Coronary artery (tissue), 2 donors: ENCODE results near the gene GNPDA1.

ENCODE experiments used
- DNase-seq: peaks from one replicate; pipeline ENCODE4 v3.0.0-alpha.2; 2017; ENCODE audit warnings: low spot score
- H3K27ac ChIP-seq, 2 donors: fragments of 200-600 bp; sonication (generic); one replicate each; pipeline ENCODE4 v1.5.1; 2016 to 2019
- H3K4me3 ChIP-seq: fragments of 200-600 bp; sonication (generic); 2 replicates; pipeline ENCODE4 v1.5.1; 2016; ENCODE audit warnings: mild to moderate bottlenecking, moderate library complexity
- TF ChIP-seq, protein P1 (sequence below): fragments of 200-600 bp; sonication (generic); IDR thresholded peaks from one replicate; pipeline ENCODE4 v1.5.1; 2019; ENCODE audit warnings: antibody characterized with exemption

GNPDA1 gene

DNA sequence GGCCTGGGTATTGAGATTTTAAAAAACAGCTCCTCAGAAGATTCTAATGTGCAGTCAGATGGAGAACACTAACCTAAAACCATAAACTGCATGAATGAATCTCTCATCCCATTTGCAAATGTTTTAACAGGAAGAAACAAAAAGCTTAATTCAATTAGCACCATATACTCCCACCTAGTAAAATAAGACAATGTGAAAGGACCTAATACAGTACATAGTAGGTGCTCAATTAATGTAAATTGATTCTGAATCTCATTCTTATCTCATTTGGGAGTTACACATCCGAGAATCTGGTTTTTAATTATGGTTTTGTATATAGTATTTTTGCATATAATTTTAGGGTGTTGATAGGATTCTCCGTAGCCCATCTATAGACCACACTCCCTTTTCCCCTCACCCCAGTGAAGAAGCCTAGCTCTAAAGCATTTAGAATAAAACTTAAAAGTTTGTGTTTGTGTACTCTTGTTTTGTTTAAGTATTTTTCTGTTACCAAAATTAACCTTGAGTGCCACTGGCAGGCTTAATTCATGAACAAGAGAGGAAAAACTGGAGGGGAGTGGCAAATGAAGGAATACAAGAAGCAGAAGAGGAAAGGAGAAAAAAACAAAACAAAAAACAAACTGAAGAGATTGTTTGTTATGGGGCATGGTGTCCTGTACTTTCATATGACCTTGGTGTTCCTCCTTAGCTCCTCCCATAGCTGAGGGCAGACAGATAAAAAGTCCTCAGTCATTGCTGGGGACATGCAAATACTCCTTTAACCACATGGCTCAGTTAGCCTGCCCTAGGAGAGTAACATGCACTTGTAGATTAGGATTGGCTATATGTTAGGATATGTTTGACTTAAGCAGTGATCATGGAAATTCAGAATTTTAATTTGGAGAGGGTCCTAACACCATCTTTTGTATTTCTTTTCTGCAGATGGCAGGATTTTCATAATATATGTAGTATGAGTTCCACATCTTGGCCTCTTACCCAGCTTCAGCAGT is 42.8 kb downstream of the GNPDA1 start:
- TF ChIP-seq, protein P1, sequence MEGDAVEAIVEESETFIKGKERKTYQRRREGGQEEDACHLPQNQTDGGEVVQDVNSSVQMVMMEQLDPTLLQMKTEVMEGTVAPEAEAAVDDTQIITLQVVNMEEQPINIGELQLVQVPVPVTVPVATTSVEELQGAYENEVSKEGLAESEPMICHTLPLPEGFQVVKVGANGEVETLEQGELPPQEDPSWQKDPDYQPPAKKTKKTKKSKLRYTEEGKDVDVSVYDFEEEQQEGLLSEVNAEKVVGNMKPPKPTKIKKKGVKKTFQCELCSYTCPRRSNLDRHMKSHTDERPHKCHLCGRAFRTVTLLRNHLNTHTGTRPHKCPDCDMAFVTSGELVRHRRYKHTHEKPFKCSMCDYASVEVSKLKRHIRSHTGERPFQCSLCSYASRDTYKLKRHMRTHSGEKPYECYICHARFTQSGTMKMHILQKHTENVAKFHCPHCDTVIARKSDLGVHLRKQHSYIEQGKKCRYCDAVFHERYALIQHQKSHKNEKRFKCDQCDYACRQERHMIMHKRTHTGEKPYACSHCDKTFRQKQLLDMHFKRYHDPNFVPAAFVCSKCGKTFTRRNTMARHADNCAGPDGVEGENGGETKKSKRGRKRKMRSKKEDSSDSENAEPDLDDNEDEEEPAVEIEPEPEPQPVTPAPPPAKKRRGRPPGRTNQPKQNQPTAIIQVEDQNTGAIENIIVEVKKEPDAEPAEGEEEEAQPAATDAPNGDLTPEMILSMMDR, result no peak
- H3K27ac ChIP-seq, result peak overlapping the region; percentile 95 to 98
- no peak for DNase-seq
- H3K4me3 ChIP-seq, result peak overlapping the region; percentile 75

DNA sequence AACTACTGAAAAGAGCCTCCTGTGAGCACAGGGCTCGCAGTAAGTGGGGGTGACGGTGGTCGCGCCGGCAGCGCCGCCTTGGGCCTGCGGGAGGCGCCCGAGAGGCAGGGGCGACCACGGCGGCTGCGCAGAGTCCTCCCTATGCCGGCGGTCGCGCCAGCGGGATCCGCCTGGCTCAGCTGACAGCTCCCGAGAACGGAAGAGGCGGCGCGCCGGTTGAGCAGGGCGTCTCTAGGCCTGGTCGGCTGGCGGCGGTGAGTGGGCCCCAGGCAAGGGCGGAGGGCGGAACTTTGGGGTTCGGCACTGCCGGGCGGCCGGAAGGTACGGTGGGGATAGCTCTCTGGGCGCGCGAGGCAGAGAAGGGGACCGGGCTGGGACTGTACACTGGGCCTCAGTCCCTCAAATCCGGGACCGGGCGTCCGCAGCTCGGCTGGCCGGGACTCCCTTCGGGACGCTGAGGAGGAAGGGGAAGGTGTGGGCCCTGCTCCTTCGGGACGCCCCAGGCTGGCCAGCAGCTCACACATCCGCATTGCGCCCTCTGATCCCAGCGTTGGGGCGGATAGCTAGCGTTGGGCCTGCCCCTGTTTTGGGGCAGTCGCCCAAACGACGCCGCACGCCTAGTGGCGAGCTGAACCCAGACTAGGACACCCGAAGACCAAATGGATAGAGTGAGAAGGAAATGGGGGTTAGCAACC is 43.8 kb downstream of the GNPDA1 start, which contains the start of gene RNF14:
Gene RNF14 (plus strand): TSS at position 192 of the 695 bp plus-strand sequence. CDS start 4,484 bp downstream, outside the sequence.
- TF ChIP-seq, protein P1, result peak; percentile 91
- Histone ChIP-seq H3K4me3 (peak within 1 kb of the TSS; percentile 75), H3K27ac (peak within 1 kb of the TSS; percentile 95 to 98)
- peak; percentile 95 for DNase-seq

DNA sequence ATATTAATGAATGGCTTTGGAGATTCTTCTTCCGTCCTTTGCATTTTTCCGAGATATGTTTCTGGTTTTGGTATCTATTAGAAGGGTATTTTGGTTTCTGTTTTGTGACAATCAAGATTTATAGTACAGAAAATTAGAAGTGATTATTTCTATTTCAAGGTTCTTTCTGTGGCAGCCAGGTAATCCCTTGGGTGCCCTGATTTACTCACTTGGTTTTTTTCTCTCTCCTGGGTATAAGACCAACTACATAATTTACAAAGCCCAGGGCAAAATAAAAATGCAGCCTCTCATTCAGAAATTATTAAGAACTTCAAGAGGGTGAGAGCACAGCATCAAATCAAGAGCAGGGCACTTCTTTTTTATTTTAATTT is 45.9 kb downstream of the GNPDA1 start:
- Histone ChIP-seq H3K4me3 (no peak overlapping the region), H3K27ac (no peak overlapping the region)
- no peak for DNase-seq
- TF ChIP-seq, protein P1, result no peak

DNA sequence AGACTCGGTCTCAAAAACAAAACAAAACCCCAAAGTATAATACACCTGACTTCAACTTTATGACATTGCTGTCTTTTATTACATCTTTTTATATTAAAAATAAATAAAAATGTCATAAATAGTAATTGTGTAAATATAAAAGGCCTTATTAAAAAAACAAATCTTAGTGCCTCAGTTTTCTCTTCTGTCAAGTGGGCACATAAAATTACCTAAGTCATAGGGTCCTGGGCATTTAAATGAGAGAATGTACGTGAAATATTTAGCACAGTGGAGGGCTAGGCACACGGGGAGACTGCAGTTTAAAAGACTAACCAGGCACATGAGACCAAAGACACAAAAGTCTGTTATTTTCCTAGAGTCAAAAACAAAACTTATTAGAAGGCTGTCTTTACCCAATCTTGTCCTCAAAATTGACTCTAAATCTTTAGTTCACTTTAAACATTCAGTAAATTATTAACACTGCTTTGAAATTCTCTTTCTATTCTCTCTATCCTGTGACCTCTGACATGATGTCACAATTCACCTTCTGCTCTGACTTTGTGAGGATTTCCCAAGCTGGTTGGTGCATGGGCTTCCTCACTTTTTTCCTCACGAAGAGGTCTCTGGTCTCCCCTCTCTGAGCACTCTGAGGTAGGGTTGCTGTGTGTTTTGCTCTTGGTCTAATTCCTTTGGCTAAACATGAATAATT is 46.4 kb downstream of the GNPDA1 start:
- DNase-seq, result no peak
- H3K27ac ChIP-seq, result no peak overlapping the region
- TF ChIP-seq, protein P1, result no peak
- no peak overlapping the region for H3K4me3 ChIP-seq

DNA sequence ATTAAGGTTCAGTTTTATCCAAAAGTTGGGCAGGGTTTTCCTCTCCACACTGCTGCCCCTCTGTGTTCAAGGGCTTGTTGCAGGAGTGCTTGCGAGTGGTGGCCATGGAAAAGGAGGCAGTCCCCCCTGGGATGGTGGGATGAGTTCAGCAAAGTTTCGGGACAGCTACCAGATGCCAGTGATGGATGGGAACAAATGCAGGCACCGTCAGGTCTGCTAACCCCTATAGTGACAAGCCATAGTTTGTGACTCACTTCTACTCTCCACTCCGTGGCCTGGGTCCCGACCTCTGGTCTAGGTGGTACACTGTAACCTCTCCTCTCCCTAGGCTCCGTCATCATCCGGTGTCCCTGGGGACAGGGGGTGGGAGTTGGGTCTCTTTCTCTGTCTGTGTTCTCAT is 47.8 kb downstream of the GNPDA1 start:
- H3K4me3 ChIP-seq, result no peak overlapping the region
- TF ChIP-seq, protein P1, result no peak
- H3K27ac ChIP-seq, result no peak overlapping the region
- no peak for DNase-seq

DNA sequence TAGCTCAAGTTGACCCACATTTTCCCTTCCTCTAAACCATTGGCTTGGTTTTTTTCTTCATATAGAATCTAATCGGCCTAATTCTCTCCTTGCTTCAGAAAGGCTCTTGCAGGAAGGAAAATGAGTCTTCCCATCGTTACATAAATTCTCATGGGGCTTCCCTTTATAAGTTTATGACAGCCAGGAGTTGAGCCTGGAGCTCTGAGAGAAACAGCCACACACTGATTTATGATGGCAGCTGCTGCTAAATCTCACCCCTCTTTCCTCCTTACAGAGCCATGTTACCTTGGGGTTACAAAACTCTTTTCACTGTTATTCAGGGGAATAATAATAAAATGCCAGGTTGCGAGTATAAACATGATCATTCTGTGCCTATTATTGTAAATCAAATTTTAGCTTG is 49.1 kb downstream of the GNPDA1 start:
- TF ChIP-seq, protein P1, result no peak
- DNase-seq, result no peak
- Histone ChIP-seq H3K4me3 (no peak overlapping the region), H3K27ac (no peak overlapping the region)
